ENCODE data around the gene ELAVL4. TPM values are rescaled to one million over a fixed set of nuclear protein-coding genes. Genes with fewer than 3 reads are reported as not detected.

Gene ELAVL4
- total and polyA plus RNA-seq, 2 of the 8 experiments (the other 6 are each of a cell fraction or from before 2014, with no cell fraction given), result 0.21 to 0.89 TPM

GRCh38 chr1:50129201-50129600 is 20.5 kb downstream of the ELAVL4 start (continued):
- TF ChIP-seq EZH2 (IDR thresholded peaks at IDR 0.05; ENCODE audit: low read depth, low read length, severe bottlenecking) (no peak), RXRA (IDR thresholded peaks at IDR 0.05; ENCODE audit: insufficient read depth, low read depth, low read length) (no peak), TAF1 (IDR thresholded peaks at IDR 0.05; ENCODE audit: low read depth, low read length) (no peak), POU5F1 (IDR thresholded peaks at IDR 0.05; ENCODE audit: low read depth, low read length) (no peak), CHD2 (IDR thresholded peaks at IDR 0.05; ENCODE audit: low read length) (no peak), SUZ12 (IDR thresholded peaks at IDR 0.05; ENCODE audit: low read length) (no peak), CTBP2 (IDR thresholded peaks at IDR 0.05; ENCODE audit: borderline replicate concordance, insufficient read depth, insufficient read length, low read length) (no peak)
